ENCODE results near the gene TMBIM1.
A peak's percentile ranks its signal among the peaks of the same experiment; 100 is the strongest.

TMBIM1 gene, protein sequence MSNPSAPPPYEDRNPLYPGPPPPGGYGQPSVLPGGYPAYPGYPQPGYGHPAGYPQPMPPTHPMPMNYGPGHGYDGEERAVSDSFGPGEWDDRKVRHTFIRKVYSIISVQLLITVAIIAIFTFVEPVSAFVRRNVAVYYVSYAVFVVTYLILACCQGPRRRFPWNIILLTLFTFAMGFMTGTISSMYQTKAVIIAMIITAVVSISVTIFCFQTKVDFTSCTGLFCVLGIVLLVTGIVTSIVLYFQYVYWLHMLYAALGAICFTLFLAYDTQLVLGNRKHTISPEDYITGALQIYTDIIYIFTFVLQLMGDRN

DNA sequence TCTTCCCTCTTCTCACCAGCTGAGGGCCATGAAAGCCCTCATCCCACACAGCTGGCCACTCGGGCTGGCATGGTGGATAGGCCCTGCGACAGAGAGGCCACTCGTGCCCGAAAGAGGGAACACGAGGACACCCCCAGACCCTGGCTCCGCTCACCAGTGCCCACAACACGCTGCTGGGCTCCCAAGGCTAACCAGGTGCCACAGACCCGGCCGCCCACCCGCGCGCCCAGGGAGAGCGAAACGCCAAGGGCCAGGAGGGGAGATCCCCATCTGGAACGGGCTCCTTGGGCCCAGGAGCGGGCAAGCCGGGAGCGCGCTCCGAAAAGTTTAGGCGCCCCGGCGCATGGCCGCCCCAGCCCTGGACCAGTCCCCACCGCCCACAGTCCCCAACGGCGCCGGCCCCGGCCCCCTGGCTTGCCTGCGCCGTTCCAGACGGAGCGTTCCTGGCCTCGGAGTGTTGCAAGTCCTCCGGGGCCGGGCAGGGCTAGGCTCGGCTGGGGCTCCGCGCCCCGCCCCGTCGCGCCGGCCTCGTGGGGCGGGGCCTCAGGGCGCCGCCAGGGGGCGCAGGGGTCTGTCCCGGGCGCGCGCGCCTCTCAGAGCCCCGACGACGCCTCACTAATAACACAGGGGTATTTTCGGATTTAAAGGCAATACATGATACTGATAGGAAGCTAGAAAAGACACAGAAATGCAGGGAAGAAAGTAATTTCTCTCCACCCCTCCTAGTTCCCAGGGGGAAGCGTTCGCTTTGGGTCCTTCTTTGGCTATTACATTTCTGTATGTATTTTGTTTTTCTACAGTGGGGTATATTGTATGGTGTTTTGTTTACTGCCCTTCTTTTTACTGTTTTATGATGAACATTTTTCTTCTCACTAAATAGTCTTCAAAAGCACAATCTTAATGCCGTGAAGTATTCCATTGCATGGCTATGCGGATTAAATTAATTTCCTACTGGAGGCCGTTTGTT, at the start of gene TMBIM1:
TSS of gene TMBIM1 (minus strand) at position 456 of the 967 bp plus-strand sequence. CDS start 10,362 bp downstream, outside the sequence.
- DNase-seq (ENCODE audit: low read depth), result peak; percentile 89
- H3K4me3 ChIP-seq (ENCODE audit: low read depth, low read length), result peak within 1 kb of the TSS; percentile 70
- TF ChIP-seq, protein P1, sequence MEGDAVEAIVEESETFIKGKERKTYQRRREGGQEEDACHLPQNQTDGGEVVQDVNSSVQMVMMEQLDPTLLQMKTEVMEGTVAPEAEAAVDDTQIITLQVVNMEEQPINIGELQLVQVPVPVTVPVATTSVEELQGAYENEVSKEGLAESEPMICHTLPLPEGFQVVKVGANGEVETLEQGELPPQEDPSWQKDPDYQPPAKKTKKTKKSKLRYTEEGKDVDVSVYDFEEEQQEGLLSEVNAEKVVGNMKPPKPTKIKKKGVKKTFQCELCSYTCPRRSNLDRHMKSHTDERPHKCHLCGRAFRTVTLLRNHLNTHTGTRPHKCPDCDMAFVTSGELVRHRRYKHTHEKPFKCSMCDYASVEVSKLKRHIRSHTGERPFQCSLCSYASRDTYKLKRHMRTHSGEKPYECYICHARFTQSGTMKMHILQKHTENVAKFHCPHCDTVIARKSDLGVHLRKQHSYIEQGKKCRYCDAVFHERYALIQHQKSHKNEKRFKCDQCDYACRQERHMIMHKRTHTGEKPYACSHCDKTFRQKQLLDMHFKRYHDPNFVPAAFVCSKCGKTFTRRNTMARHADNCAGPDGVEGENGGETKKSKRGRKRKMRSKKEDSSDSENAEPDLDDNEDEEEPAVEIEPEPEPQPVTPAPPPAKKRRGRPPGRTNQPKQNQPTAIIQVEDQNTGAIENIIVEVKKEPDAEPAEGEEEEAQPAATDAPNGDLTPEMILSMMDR (IDR thresholded peaks at IDR 0.05; ENCODE audit: low read depth, low read length), result peak; percentile 53
- TF ChIP-seq, protein P2, sequence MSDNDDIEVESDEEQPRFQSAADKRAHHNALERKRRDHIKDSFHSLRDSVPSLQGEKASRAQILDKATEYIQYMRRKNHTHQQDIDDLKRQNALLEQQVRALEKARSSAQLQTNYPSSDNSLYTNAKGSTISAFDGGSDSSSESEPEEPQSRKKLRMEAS (IDR thresholded peaks at IDR 0.05; ENCODE audit: low read depth, low read length), result peak; percentile 59
- TF ChIP-seq POLR2A (IDR thresholded peaks at IDR 0.05; ENCODE audit: extremely low read depth, insufficient read length) (no peak), MYC (IDR thresholded peaks at IDR 0.05; ENCODE audit: low read depth, low read length) (peak; percentile 68)

DNA sequence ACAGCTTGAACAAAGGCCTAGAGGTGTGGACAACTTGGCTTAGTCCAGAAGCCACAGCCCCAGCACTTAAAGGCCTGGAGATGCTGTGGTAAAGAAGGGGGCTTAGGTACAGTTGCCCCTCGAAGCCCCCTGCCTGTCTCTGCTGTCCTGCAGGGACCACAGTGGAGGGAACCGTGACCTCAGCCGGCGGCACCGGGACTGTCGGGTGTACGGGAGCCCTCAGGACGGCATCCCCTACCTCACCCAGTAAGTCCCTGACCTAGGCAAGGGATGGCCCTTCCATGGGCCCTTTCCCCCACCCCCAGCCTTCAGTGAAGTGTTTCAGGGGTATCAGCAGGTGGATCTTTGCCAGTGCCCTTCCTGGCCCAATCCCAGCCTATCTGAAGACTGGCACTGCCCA, 49.1 kb upstream of the TMBIM1 start:
- no peak for DNase-seq (ENCODE audit: low read depth)
- TF ChIP-seq MYC (IDR thresholded peaks at IDR 0.05; ENCODE audit: low read depth, low read length), result no peak
- TF ChIP-seq, protein P1 (IDR thresholded peaks at IDR 0.05; ENCODE audit: low read depth, low read length), result no peak
- TF ChIP-seq, protein P2 (IDR thresholded peaks at IDR 0.05; ENCODE audit: low read depth, low read length), result no peak
- no peak for TF ChIP-seq POLR2A (IDR thresholded peaks at IDR 0.05; ENCODE audit: extremely low read depth, insufficient read length)
- H3K4me3 ChIP-seq (ENCODE audit: low read depth, low read length), result no peak overlapping the region

DNA sequence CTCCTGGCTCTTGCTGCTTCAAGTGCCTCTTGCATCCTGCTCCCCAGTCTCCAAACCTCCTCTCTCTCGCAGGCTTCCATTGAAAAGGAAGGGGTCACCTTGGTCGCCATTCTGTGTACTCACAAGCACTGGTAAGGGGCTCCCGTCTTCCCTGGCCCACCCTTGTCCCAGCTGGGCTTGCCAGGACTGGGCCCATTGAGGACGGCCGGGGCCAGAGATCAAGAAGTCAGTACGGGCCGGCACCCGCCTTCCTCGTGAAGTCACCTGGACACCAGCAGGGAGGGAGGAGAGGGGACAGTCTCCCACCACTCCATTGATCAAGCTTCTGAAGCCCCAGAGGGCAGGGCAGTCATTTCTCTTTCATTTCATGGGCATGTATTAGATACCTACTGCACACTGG, 48.4 kb upstream of the TMBIM1 start:
- H3K4me3 ChIP-seq (ENCODE audit: low read depth, low read length), result no peak overlapping the region
- TF ChIP-seq MYC (IDR thresholded peaks at IDR 0.05; ENCODE audit: low read depth, low read length) (no peak), POLR2A (IDR thresholded peaks at IDR 0.05; ENCODE audit: extremely low read depth, insufficient read length) (no peak)
- TF ChIP-seq, protein P1 (IDR thresholded peaks at IDR 0.05; ENCODE audit: low read depth, low read length), result no peak
- TF ChIP-seq, protein P2 (IDR thresholded peaks at IDR 0.05; ENCODE audit: low read depth, low read length), result no peak
- DNase-seq (ENCODE audit: low read depth), result no peak

DNA sequence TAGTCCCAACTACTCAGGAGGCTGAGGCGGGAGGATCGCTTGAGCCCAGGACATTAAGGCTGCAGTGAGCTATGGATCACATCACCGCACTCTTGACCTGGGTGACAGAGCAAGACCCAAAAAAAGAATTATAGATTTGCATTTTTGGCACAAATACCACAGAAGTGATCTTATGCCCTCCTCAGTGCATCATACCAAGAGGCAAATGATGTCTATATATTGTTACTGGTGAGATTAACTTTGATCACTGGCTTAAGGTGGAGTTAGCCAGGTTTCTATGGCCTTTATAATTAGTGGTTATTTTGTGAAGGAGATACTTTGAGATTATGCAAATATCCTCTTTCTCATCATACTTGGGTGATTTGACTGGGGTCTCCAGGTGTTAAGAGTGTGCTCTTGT, 42.2 kb upstream of the TMBIM1 start:
- TF ChIP-seq, protein P1 (IDR thresholded peaks at IDR 0.05; ENCODE audit: low read depth, low read length), result no peak
- TF ChIP-seq POLR2A (IDR thresholded peaks at IDR 0.05; ENCODE audit: extremely low read depth, insufficient read length), result no peak
- TF ChIP-seq, protein P2 (IDR thresholded peaks at IDR 0.05; ENCODE audit: low read depth, low read length), result no peak
- DNase-seq (ENCODE audit: low read depth), result no peak
- peak overlapping the region; percentile 29 for H3K4me3 ChIP-seq (ENCODE audit: low read depth, low read length)

DNA sequence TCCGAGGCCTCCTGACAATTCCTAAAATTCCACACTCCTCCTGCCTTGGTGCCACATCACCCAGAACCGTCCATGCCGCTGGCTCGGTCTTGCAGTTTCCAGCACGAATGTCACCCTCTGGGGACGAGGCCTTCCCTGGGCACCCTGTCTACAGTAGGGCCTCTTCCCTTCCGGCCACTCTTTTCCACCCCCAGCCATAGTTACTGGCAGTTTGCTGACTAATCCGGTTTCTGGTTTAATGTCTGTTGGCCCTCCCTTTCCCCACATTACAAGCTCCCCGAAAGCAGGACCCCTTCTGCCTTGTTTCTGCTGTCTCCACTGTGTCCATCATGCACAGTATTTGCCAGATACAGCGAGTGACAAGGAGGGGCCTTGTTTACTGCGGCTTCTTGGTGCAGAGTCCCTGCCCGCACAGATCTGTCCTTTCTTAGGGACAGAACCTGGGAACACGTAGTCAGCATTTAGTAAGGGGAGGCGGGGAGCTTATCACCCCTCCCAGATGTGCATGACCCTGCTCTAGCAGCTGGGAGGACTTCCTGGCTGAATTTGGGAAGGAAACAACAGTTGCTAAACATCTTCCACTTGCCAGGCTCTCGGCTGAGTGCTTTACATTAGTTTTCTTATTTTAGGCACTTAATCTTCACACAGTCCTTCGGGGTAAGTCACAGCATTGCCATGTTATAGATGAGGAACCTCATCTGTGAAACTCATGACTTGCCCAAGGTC, 40.8 kb upstream of the TMBIM1 start:
- H3K4me3 ChIP-seq (ENCODE audit: low read depth, low read length), result peak overlapping the region; percentile 77
- TF ChIP-seq MYC (IDR thresholded peaks at IDR 0.05; ENCODE audit: low read depth, low read length), result peak; percentile 71
- TF ChIP-seq, protein P1 (IDR thresholded peaks at IDR 0.05; ENCODE audit: low read depth, low read length), result no peak
- TF ChIP-seq POLR2A (IDR thresholded peaks at IDR 0.05; ENCODE audit: extremely low read depth, insufficient read length), result peak; percentile 56

More for the DNA sequence above, 40.8 kb upstream of the TMBIM1 start:
- DNase-seq (ENCODE audit: low read depth), result peak; percentile 98

Measured in NB4 (cell line).